GM21723 (cell line): Measurements from ENCODE around the gene RNF217.
"Not testable (repeated sequence)": the region's sequence is repeated elsewhere in the genome, so short reads cannot be mapped to it uniquely, and the experiment has no call there.

Experiments
- ATAC-seq: cut with Tn5 transposase; IDR thresholded peaks from one replicate; pipeline ENCODE4 v1.9.1; 2021; ENCODE audit warnings: mild to moderate bottlenecking, moderate library complexity; ENCODE audit not compliant: unreplicated experiment

The RNF217 gene, protein sequence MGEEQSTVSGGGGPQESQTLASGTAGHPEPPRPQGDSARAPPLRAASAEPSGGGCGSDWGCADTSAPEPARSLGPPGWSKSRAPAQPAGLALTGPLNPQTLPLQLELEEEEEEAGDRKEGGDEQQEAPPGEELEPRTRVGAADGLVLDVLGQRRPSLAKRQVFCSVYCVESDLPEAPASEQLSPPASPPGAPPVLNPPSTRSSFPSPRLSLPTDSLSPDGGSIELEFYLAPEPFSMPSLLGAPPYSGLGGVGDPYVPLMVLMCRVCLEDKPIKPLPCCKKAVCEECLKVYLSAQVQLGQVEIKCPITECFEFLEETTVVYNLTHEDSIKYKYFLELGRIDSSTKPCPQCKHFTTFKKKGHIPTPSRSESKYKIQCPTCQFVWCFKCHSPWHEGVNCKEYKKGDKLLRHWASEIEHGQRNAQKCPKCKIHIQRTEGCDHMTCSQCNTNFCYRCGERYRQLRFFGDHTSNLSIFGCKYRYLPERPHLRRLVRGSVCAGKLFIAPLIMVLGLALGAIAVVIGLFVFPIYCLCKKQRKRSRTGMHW

DNA sequence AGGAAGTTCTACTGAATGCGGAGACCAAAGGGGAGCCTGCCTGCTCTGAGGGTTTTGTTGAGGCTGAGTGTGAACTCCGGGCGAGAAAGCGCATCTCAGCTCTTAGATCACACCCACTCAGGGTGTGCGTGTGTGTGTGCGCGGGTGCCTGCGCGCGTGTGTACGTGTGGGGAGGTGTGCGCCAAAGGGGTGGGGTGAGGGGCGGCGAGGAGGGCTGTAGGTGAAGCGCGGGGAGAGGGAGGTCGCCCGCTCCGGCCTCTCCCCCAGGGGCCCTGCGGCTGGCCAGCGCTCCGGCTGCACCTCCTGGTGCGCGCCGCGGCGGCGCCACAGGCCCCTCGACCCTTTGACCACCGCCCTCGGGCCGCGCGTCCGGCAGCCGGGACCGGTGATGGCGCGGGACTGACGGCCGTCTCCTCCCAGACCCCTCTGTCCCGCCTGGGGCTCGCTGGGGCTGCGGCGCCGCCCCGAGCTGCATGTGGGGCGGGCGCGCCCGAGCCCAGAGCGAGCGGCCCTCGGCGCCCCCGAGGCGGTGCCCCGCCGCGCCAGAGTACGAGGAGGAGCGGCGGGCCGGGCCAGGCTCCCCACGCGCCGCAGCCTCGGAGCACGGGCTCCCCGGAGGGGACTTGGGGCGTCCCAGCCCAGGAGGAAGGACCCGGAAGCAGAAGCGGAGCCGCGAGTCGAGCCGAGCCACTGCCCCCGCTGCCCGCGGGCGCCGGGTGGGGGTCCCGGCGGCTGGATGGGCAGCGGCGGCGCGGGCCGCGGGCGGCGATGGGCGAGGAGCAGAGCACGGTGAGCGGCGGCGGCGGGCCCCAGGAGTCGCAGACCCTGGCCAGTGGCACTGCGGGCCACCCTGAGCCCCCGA lies at the start of gene RNF217:
TSS of gene RNF217 (plus strand) at position 661 of the 862 bp plus-strand sequence. CDS start at position 769, 108 bp downstream.
- no peak for ATAC-seq

DNA sequence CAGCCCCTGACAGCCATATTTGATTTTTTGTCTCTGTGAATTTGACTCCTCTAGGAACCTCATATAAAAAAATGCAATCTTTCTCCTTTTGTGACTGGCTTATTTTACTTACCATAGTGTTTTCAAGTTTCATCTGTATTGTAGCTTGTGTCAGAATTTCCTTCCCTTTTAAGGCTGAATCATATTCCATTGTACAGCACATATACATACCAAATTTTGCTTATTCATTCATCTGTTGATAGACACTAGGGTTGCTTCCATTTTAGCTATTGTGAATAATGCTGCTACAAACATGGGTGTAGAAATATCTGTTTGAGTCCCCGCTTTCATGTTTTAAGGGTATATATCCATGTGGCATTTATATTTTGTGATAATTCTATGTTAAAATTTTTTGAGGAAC lies 49.2 kb upstream of the RNF217 start:
- ATAC-seq = no peak

DNA sequence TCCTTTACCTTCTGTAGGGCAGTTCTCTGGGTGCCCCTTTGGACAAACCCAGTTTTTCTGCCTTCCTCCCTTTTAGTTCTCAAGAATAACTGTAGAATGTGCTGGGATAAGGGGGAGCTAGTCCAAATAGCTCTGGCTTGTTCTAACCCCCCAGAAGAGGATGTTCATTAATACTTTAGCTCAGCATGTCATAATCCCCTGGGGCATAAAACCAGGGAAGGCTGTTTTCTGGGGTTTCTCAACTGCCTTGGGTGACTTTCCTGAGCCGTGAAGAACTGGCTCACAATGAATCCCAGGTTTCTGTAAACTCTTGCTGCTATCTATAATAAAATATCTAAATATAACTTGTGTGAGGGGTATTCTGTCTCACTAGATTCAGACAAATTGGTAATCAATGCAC lies 44.5 kb upstream of the RNF217 start:
- ATAC-seq = no peak

DNA sequence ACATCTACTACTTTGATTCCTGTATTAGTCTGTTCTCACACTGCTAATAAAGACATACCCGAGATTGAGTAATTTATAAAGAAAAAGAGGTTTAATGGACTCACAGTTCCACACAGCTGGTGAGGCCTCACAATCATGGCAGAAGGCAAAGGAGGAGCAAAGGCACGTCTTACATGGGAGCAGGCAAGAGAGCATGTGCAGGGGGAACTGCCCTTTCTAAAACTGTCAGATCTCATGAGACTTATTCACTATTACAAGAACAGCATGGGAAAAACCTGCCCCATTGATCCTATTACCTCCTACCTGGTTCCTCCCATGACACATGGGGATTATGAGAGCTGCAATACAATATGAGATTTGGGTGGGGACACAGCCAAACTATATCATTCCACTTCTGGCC lies 42.5 kb upstream of the RNF217 start:
- not testable (repeated sequence) for ATAC-seq

DNA sequence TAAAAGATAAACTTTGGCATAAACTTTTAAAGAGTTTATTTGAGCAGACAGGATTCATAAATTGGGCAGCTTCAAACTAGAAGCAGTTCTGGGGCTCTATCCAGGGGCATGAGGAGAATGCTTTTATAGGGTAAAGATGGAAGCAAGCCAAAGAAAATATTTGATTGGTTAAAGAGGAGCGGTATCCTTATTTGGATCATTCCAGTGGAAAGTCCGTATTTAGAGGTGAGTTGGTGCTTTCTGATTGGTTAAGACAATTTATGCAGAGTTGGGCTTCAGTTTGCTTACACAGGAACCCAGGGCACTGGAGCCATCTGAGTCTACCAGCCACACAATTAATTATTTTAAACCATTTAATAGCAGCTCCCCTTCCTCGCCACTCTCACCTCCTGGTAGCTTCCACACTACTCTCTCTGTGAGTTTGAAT lies 37.9 kb upstream of the RNF217 start:
- ATAC-seq = no peak

DNA sequence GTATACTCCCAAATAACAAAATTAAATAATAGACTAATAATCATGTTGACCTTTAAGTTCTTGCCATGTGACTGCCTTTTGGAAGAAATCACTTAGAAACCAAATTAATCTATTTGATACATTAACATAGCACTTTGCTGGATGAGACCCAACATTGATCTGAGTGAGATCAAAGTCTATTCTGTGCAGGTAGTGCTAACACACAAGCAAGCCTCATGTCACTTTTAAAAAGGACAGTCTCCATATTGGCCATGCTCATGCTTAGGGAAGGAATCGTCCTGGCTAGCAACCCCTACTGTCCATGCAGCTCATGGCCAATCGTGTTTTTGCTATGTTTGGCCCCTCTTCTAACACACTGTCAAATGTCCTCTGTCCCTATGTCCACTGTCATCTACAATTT lies 35.8 kb upstream of the RNF217 start:
- no peak for ATAC-seq

DNA sequence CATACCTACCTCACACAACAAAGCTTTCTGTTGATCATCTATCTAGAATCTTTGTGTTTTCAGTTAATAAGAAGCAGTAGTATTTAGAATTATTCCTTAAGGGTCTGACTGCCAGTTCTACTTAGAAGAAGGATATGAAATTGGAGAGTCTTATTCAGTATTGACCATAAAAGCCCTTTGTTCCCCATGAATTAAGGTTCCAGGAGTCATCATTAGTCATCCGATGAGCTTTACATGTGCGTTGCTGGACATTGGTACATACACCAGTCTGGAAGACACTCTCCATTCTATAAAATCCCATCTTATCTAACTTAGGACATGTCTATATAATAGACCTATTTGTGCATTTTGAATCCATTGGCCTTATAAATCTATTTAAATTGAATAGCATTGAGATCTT lies 34.4 kb upstream of the RNF217 start:
- ATAC-seq = no peak

DNA sequence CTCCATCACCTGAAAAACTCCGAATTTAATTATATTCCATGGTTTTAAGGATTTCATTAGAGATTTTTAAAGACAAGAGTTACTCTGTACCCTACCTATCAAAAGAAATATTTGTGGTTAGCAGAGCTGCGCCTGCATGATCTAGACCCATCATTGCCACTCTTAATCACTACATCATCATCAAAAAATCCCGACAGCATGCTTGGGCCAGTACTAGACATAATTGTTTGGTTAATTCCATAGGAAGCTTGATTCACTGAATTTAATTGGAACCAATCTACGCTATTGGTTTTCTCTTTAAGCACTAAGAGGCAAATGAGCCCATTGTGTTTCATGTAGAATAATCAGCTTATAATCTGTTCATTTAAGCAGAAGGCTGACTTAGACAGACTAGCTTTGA lies 33.4 kb upstream of the RNF217 start:
- no peak for ATAC-seq

DNA sequence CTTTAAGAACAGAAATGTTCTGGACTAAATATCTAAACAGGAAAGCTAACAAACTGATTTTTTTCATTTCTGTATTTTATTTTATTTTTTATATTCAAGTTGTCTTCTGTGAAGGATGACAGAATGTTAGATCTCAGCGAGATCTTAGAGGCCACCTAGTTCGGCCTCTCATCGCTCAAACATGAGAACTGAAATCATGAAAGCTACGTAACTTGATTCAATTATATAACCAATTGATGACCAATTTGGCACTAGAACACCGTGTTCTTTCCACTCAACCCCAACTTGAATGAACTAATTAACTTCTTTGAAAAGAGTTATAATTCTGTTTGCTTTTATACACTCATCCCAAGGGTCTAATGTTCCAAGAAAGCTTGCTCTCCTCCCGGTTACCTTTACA lies 24.6 kb upstream of the RNF217 start:
- no peak for ATAC-seq

DNA sequence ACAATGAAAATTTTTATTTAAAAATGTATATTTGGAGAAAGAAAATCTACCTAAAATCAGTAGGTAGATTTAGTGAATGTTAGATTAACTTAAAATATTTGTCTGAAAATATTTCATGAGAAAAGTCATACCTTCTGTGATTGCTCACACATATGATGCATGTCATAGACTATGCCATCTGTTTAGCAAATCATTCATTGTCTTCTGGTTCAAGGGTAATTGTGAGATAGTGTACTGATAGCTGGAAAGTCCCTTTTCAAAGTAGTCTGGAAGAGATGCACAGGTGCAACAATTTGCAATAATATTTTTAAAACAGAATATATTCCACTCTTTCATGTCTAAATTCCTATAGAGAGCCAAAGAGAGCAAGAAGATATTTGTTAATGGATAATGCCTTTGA lies 21.0 kb upstream of the RNF217 start:
- no peak for ATAC-seq

DNA sequence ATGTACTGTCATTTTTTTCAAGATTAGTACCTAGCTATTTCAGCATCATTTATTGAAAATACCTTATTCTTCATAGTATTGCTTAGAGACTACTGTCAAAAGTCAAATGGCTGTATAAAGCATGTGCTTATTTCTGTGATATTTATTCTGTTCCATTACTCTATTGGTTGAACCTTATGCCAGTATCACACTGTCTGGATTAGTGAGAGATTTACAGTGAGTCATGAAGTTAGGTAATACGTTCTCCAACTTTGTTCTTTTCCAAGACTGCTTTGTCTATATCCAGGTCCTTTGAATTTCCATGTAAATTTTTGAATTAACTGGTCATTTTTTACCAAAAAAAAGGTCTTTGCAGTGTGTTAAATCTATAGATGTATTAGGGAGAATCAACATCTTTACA lies 18.6 kb upstream of the RNF217 start:
- no peak for ATAC-seq

DNA sequence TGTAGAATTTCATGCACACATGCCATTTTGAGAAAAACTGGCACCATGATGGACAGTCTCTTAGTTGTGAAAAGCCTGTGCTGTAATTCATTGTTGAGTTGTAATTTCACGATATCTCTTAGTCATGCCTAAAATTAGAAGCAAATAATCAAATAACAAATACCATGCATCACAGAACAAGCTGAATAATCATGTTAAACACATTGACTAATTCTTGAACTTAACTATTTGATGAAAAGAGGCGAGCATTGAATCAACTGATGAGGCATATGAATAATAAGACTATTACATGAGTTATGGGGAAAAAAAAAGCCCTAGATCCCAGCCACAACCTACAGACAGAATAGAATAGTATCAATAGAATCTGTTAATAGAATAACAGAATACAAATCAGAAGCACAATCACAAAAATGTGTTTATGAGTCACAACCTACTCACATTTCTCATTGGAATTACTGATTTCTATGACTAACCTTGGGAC lies 14.2 kb upstream of the RNF217 start:
- no peak for ATAC-seq

DNA sequence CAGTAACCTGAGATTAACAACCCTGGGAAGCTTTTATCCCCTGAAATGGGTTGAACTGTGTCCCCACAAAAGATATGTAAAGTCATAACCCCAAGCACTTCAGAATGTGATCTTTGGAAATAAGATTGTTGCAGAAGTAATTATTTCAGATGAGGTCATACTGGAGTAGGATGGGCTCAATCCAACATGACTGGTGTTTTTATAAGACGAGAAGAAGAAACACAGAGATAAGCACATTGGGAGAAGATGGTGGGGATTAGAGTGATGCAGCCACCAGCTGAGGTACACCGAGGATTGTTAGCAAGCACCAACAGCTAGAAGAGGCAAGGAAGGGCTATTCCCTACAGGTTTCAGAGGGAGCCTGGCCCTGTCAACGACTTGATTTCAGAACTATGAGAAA lies 12.5 kb upstream of the RNF217 start:
- no peak for ATAC-seq

DNA sequence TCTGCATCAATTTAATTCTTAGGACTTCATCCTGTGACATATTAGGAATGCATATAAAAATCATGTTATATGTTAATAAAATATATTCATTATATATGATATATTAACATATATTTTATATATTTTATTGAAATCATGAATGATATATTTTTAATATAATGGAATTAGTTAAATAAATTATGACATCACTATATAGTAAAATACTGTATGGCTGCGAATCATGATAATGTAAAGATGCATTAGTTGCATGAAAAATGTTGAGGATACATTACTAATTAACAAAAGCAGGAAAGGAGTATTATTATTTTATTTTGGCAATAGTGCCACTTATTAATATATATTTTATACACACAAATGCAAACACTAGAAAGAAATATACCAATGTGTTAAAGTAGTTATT lies 8.4 kb upstream of the RNF217 start:
- no peak for ATAC-seq

DNA sequence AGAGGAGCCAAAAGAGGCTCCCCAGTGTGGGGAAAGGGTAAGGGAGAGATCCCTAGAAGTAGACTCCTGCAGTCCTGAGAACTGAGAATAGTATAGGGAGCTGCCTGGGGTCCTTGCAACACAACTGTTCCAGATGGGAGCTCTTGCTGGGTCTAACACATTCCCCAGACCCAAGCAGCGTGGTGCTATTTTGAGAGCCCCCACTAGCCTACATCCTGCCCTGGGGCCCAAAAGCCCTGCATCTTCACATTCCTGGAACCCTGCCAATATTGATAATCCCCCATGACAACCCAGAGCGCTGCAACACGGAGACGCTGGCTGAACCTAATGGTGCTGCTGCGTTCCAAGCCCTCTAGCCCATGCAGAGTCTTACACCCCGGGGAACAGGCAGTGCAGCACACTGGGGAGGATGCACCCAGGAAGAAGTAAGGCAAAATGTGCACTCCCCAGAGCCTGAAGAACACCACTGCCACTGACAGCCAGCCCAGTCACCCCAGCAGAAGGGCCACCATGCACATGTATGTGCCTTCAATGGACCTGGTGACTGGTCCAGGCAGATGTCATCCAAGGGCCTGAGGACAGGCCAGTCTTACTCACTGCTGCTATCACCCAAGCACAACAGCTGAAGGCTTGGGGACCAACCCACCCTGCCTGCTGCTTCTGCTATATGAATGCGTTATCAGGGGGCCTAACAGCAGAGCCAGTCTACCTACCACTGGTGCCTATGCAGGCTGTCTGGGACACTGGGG lies 7.0 kb upstream of the RNF217 start:
- no peak for ATAC-seq

DNA sequence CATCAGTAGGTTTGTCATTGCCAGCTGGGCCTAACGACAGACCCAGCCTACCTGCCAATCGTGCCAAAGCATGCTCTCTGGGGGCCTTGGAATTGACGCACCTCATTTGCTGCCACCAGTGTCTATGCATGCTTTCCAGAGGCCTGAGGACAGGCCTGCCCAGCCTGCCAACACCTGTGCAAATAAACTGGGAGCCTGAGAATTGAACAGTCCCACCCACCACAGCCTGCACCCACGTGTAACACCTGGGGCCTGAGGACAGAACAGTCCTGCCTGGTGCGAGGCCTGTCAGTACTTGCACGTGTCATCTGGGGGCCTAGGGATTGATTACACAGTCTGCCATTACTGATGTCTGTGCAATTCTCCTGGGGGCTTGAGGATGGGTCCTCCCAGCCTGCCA lies 6.2 kb upstream of the RNF217 start:
- ATAC-seq = no peak

DNA sequence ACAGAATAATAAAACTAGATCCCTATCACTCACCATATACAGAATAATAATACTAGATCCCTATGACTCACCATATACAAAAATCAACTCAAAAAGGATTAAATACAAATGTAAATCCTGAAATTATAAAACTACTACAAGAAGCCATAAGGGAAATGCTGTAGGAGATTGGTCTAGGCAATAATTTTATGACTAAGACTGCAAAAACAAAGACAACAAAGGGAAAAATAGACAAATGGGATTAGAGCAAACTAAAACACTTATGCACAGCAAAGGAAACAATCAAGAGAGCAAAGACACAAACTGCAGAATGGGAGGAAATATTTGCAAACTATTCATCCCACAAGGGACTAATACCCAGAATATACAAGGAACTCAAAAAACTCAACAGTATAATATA lies 4.1 kb upstream of the RNF217 start:
- no peak for ATAC-seq

DNA sequence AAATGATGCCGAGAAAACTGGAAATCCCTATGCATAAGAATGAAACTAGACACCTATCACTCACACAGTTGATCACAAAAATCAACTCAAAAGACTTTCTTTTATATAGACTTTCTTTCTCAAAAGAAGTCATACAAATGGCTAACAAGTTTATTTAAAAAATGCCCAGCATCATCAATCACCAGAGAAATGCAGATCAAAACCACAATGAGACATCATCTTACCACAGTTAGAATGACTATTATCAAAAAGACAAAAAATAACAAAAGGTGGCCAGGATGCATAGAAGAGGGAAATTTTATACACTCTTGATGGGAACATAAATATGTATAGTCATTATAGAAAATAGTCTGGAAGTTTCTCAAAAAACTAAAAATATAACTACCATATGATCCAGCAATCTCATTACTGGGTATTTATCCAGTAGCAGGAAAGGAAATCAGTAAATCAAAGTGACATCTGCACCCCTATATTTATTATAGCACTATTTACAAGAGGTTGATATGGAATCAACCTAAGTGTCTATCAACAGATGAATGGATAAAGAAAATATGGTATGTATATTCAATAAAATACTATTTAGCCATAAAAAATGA lies 3.4 kb upstream of the RNF217 start:
- no peak for ATAC-seq

DNA sequence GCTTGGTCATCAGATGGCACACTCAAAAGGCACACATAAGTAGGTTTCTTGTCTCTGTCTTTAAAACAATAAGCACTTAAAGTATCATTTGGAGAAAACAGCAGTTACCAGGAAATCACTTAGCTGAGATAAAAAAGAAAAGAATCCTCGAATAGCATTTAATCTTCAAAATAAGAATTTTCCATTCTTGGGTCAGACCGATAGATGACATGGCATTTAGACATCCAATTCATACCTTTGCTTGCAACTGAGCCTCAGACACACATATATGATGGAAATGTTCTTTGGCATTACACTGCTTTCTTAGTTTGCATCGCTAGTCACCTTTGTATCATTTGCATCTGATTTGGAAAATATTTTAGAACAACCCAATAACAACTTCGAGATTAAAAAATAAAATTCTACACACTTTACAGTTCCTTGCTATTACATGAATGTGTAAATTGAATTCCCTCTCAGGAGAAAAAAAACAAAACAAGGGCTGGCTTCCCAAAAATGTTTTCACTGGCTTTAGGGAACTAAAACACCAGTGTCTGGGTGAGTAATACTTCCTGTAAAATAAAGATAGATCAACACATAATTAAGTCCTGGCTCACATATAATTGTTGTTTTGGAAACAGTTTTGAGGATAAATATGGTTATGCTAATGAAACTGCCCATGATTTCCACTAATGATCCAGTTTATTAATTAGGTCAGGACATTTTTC lies 1.3 kb upstream of the RNF217 start:
- no peak for ATAC-seq

DNA sequence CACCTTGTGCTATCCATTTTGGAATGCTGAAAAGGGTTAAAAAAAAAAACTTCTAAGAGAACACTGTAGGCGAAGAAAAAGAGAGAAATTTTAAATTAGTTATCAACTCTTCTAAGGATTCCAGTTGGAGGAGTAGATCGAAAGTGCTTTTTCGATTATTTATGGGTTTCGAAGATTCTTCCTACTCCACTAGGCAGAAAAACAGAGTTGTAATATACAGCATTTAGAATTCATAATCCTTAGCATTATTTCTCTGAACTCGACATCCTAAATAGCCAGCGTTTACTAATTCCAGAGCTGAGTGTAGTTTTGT lies 817 bp upstream of the RNF217 start:
- no peak for ATAC-seq
